C1 segment of cervical spinal cord (tissue), 14 donors: ENCODE results near the gene TRIM62.

Source experiments
- DNase-seq, 14 donors: peaks; one replicate each; lab custom pipeline; 2025; lab: John Stamatoyannopoulos, UW

The TRIM62 gene

DNA sequence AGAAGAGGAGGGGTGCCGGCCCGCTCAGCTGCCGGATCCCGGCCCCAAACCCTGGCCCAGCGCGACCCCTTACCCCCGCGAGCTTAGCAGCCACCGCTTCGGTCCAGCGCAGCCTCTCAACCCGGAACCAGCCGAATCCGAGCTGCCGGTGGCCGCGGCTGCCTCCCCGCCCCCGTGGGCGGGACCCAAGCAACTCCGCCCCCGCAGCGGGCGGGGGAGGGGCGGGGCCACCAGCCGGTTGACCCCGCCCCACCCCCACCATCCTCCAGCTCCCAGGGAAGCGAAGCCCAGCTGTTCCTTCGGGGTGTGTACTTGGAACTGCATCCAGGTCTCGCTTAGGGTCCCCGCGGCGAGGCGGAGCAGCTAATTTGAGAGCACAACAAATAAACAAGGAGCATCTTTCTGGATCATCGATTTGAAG, at the start of gene TRIM62:
Gene TRIM62, minus strand, starts transcription at position 123 of the 421 bp plus-strand sequence. CDS start 611 bp downstream, outside the sequence.
- peak in 12 of 14 donors; percentile 53 to 90 (median 72) for DNase-seq

DNA sequence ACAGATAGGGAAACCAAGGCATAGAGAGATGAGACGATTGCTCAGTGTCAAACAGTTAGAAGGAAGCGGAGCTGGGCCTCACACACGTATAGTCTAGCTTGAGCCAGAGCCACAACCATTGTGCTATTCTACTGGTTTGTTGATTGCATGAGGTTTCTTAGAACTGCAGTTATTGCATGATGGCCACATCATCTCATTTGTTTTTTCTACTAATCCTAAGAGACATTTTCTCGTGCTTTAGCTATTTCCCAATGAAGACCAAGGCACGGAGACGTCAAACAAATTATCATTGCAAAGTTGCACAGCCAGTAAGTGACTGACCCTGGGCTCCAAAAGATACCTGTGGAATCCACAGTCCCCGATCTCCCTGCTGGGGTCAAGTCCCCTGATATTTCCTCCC, 49.3 kb upstream of the TRIM62 start:
- no peak for DNase-seq

DNA sequence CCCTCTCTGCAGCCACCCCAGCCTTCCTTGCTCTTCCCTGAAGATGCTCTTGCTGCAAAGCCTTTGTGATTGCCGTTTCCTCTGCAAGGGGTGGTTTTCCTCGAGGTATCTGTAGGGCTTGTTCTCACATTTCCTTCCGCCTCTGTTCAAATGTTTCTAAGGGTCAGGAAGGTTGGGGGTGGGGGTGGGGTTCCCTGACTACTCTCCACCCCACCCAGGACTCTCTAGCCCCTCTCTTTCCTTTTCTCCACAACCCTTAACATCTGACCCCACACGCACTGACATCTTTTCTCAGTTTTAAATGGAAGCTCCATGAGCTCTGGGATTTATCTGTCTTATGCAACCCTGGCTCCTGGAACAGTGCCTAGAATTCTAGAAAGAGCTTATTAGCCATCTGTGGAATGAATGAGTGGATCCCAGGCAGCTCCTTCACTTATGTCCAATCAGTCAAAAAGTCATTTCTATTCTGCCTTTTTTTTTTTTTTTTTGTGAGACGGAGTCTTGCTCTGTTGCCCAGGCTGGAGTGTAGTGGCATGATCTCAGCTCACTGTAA, 47.2 kb upstream of the TRIM62 start:
- DNase-seq: peak in 1 of 14 donors; percentile 47

GRCh38 chr1:33225586-33225985, 43.7 kb upstream of the TRIM62 start:
- DNase-seq: no peak

- no peak for DNase-seq
These were observed 42.4 kb upstream of the TRIM62 start for GRCh38 chr1:33224166-33224707.

- no peak for DNase-seq
These were observed 40.5 kb upstream of the TRIM62 start for GRCh38 chr1:33222381-33222780.

DNA sequence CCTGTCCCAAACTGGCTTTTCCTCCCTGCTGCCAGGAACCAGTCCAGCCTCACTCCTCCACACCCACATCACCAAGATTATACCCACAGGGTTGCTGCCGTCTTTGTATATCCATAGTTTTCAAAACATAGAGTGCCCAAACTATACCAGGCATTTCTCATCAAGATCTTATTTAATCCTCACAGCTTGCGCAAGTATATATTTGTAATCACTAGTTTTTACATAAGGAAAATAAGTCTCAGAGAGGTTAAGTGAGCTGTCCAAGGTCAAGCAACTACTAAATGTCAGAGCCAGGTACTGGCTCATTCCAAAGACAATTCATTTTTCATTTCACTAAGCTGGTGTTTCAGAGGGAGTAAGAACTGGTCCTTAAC, 39.5 kb upstream of the TRIM62 start:
- no peak for DNase-seq

DNA sequence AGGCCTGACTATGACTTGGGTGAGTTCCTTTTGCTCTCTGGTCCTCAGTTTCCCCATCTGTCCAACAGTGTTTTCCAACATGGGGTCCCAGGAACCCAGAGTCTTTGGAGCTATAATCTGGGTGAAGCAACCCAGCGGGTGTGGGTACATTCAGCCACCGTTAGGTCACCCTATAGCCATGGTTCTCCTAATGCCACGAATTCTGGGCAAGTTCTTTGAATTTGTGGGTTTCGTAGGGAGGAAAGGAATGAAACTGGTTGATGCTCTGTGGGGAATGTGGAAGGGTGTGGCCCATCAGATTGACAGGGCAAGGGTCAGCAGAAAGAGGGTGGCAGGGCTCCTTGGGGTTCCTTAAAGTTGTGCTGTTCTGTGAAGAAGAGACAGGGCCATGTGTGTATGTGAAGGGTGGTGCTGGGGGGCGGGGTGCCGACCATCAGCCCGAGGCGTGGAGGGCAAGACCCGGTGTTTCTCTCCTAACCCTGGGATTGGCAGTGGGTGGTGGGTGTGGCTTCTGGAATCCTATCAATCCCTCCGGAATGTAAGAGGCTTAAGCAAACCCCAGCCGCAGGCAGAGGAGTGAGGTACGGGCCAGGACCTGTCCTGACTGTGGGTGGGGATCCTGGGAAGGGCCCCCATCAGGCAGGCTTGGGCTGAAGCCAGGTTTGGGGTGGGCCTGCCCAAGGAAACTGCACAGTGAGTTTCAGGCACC, 39.0 kb upstream of the TRIM62 start:
- DNase-seq: no peak

GRCh38 chr1:33219886-33220661, 38.2 kb upstream of the TRIM62 start:
- no peak for DNase-seq

DNA sequence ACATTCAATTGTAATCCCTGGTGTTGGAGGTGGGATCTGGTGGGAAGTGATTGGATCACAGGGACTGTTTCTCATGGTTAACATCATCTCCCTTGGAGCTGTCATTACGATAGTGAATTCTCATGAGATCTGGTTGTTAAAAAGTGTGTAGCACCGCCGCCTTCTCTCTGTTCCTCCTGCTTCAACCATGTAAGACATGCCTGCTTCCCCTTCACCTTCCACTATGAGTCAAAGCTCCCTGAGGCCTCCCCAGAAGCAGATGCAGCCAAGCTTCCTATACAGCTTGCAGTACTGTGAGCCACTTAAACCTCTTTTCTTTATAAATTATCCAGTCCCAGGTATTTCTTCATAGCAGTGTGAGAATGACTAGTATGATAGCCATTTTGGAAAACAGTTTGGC, 30.1 kb upstream of the TRIM62 start:
- no peak for DNase-seq

- DNase-seq: no peak
These were observed 24.5 kb upstream of the TRIM62 start for GRCh38 chr1:33206340-33206739.

- DNase-seq: no peak
These were observed 13.7 kb upstream of the TRIM62 start for GRCh38 chr1:33195556-33195955.

DNA sequence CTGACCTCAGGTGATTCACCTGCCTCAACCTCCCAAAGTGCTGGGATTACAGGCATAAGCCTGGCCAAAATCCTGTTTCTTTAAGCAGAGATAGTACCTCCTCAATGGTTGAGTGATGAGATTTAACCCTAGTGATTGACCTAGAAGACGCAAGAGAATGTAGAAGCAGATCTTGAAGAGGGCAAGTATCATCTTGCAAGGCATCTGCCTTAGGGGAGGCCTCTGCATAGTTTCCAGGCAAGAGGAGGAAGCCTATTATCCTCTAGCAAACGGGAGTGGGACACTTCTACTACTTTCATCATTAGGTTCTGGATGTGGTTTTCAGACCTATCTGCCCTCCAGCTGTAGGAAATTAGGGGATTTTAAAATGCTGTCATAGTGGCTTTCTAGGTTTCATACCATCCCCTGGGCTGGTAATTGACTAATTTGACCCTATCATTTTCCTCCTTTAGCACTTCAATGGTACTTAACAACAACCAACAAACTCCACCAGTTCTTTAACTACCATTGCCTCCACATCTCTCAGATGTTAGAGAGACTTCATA, 10.0 kb upstream of the TRIM62 start:
- DNase-seq: no peak

DNA sequence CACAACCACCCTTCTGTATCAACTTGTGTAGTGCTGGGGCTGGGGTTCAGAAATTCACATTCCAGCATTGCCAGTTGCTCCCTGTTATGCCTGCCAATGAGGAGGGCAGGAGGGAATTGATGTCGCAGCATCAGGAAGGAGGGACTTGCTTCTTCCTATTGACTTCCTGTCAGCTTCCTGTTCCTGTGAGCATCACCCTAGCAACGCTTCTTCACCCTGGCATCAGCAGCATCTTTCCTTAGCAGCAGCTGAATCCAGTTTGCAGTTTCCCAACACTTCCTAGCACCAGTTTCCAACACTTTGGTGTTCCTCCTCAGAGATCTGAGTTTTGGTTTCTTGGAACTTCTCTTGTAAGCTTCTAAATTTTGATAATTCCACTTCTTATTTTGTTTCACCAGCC, 8.9 kb upstream of the TRIM62 start:
- DNase-seq: no peak

DNA sequence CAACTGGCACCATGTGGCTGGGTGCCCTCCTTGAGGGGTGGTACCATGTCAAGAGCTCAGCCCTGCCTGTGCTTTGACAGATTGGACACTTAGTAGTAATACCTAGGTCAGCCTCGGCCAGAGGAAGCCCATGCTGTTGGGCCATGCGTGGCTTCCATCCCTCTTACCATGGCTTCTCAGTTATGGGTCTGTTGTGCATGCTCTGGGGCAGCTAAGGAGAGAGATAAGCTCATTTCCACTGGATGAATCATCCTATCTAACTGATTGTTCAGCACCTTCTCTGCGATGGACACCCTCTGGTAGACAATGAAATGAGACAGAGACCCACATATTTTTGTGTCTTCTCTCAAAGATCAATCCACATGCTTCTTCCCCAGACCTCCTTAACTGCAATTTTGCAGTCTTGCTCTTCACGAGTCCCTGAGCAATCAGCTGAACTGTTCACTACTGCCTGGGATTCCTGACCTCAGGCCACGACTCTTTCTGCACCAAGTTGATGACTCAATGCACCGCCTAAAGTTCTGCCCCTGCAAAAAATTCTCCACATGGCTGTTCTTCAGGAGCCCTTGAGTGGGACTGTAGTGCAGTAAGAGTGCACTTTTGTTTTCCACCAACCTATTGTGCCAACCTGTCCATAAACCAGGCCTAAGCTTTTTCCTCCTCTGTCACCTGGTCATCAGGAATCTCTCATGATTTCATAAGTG, 6.9 kb upstream of the TRIM62 start:
- DNase-seq: no peak

- DNase-seq: no peak
These were observed 5.1 kb upstream of the TRIM62 start for GRCh38 chr1:33186936-33187335.

- no peak for DNase-seq
These were observed 3.7 kb upstream of the TRIM62 start for GRCh38 chr1:33185541-33185940.

GRCh38 chr1:33183306-33183705, 1.5 kb upstream of the TRIM62 start:
- DNase-seq: no peak

DNA sequence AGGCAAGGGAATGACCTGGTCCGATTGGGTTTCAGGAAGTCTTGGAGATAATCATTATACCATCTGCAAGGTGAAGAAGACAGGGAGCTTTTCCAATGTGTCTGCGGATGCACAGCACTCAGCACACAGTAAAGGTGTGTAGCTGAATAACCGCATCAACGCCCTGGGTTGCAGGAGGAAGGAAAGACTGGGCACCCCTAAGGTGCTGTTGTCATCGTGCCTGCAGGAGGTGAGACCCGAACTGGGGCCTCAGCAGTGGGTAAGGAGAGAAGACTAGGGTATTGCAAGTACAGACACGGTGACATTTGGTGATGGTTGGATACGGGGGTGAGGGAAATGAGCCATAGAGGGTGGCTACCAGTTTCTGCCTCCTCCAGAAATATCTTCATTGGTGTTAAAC, 1.1 kb upstream of the TRIM62 start:
- DNase-seq: no peak

- no peak for DNase-seq
These were observed 578 bp upstream of the TRIM62 start for GRCh38 chr1:33182401-33182841.
